ENCODE results near the gene SLF2.
A peak's percentile ranks its signal among the peaks of the same experiment; 100 is the strongest.

Gene SLF2

DNA sequence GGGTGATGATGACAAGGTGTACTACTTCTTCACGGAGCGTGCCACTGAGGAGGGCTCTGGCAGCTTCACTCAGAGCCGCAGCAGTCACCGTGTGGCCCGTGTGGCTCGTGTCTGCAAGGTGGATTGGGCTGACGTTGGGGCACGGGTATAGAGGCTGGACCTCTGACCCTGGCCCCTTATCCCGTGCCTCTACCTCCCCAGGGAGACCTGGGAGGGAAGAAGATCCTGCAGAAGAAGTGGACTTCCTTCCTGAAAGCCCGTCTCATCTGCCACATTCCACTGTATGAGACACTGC, 66.1 kb downstream of the SLF2 start:
- Mint-ChIP-seq H3K4me3 (no peak overlapping the region), H3K27ac (peak overlapping the region in 1 of 2 donors; percentile 21), H3K4me1 (ENCODE audit: low read depth in 2 of 2) (peaks cover 0 to 2% of the 10 kb centered on the region in 2 donors), H3K9me3 (no peaks in the 10 kb centered on the region), H3K27me3 (no peaks in the 10 kb centered on the region), H3K36me3 (ENCODE audit: insufficient read depth) (peaks cover 19% of the 10 kb centered on the region)
- DNase-seq (no peak), ATAC-seq (replicated peaks) (no peak)

DNA sequence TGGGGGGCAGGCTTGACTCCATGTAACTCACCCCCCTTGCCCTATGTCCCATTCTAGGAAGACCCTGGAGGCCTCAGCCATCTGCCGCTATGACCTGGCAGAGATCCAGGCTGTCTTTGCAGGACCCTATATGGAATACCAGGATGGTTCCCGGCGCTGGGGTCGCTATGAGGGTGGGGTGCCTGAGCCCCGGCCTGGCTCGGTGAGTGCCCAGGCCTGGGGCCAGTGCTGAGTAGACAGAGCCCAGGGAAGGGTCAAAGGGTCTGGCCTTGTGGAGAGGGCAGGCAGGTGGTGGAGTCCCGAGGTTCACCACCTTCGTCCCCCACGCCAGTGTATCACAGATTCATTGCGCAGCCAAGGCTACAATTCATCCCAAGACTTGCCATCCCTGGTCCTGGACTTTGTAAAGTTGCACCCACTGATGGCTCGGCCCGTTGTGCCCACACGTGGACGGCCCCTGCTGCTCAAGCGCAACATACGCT, 67.1 kb downstream of the SLF2 start:
- H3K27me3 Mint-ChIP-seq, result no peaks in the 10 kb centered on the region
- DNase-seq, result no peak

DNA sequence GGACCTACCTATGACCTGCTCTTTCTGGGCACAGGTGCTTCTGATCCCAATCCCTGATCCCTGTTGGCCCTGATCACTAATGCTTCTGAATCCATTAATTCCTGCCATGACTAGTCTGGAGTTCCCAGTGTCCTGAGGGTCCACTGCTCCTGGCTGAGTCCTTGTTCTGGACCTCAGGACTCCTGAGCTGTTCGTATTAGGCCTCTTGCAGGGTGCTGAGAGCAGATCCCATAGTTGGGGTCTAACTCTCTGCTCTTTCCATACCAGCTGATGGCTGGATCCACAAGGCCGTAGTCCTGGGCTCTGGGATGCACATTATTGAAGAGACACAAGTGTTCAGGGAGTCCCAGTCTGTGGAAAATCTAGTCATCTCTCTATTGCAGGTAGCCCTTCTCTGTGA, 67.5 kb downstream of the SLF2 start:
- no peaks in the 10 kb centered on the region for H3K27me3 Mint-ChIP-seq
- H3K9me3 Mint-ChIP-seq, result no peaks in the 10 kb centered on the region
- ATAC-seq (replicated peaks) (no peak), DNase-seq (no peak)
- no peak overlapping the region for H3K27ac Mint-ChIP-seq
- H3K4me1 Mint-ChIP-seq (ENCODE audit: low read depth in 2 of 2), result peaks cover 8 to 11% of the 10 kb centered on the region in 2 donors
- peaks cover 19% of the 10 kb centered on the region for H3K36me3 Mint-ChIP-seq (ENCODE audit: insufficient read depth)
- H3K4me3 Mint-ChIP-seq, result no peak overlapping the region

More for the DNA sequence above, 67.1 kb downstream of the SLF2 start:
- Mint-ChIP-seq H3K4me3 (no peak overlapping the region), H3K27ac (no peak overlapping the region), H3K4me1 (ENCODE audit: low read depth in 2 of 2) (peaks cover 7 to 9% of the 10 kb centered on the region in 2 donors), H3K36me3 (ENCODE audit: insufficient read depth) (peaks cover 19% of the 10 kb centered on the region), H3K9me3 (no peaks in the 10 kb centered on the region)
- ATAC-seq (replicated peaks), result no peak

DNA sequence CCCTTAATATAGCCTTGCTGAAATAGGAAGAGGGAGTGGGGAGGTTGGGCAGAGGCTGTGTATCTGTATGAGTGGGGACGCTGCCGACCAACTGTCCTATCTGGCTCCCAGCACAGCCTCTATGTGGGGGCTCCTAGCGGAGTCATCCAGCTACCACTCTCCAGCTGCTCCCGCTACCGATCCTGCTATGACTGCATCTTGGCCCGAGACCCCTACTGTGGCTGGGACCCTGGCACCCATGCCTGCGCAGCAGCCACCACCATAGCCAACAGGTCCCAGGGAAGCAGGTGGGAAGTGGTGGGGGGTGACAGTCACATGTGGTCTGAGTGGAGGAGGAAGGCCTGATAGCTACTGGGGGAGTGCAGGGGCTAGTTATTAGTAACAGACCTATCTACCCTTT, 67.9 kb downstream of the SLF2 start:
- Mint-ChIP-seq H3K27ac (no peak overlapping the region), H3K36me3 (ENCODE audit: insufficient read depth) (peaks cover 22% of the 10 kb centered on the region), H3K4me1 (ENCODE audit: low read depth in 2 of 2) (peaks cover 11 to 12% of the 10 kb centered on the region in 2 donors), H3K4me3 (no peak overlapping the region), H3K27me3 (no peaks in the 10 kb centered on the region), H3K9me3 (no peaks in the 10 kb centered on the region)
- DNase-seq (no peak), ATAC-seq (replicated peaks) (no peak)

DNA sequence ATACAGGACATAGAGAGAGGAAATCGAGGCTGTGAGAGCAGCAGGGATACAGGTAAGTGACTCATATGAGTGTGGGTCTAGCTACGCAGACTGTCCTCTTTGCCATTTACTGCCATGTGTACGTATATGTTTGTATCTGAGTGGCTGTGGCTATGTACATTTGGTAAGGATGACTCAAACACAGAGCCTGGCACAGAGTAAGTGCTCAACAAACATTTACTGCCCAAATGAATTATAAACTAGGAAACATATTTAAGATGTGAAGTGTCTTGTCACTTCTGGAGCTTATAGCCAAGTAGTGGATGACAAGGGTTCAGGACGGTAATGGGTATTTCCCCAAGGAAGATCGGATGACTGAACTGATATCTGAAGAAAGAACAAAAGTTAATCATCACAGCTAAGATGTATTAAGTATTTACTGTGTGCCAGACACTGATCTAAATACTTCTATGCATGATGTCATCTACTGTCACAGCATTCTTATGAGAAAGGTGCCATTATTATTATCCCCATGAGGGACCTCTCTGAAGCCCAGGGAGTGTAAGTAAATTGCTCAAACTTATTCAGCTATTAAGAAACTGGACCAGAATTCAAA, 68.5 kb downstream of the SLF2 start:
- H3K4me1 Mint-ChIP-seq (ENCODE audit: low read depth in 2 of 2), result peaks cover 11 to 14% of the 10 kb centered on the region in 2 donors
- H3K36me3 Mint-ChIP-seq (ENCODE audit: insufficient read depth), result peaks cover 22% of the 10 kb centered on the region
- DNase-seq, result no peak
- no peak for ATAC-seq (replicated peaks)
- no peak overlapping the region for H3K27ac Mint-ChIP-seq
- no peak overlapping the region for H3K4me3 Mint-ChIP-seq
- no peaks in the 10 kb centered on the region for H3K9me3 Mint-ChIP-seq
- no peaks in the 10 kb centered on the region for H3K27me3 Mint-ChIP-seq

DNA sequence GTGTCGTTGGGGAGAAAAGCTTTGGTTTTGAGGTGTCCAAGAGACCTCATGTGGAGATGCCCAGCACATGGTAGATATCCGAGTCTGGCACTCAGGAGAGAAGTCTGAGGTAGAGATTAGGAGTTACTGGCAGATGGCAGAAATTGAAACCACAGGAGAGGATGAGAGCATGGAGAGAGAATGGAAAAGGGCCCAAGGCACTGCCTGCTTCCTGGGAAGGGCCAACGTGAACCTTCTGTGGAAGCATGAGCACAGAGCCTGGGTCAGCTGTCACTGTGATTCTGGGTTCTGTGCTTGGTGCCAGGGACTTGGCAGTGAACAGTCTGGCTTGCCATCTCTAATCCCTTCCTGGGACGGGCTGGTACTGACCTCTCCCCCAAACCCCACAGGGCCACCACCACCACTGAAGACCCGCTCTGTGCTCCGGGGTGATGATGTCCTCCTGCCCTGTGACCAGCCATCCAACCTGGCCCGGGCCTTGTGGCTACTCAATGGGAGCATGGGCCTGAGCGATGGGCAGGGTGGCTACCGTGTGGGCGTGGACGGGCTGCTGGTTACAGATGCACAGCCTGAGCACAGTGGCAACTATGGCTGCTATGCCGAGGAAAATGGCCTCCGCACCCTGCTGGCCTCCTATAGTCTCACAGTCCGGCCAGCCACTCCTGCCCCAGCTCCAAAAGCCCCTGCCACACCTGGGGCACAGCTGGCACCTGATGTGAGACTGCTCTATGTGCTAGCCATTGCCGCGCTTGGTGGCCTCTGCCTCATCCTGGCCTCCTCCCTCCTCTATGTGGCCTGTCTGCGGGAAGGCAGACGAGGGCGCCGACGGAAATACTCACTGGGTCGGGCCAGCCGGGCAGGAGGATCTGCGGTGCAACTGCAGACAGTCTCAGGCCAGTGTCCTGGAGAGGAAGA, 70.4 kb downstream of the SLF2 start:
- ATAC-seq (replicated peaks), result no peak
- peaks cover 27 to 28% of the 10 kb centered on the region in 2 donors for H3K4me1 Mint-ChIP-seq (ENCODE audit: low read depth in 2 of 2)
- no peaks in the 10 kb centered on the region for H3K27me3 Mint-ChIP-seq
- no peak for DNase-seq
- no peaks in the 10 kb centered on the region for H3K9me3 Mint-ChIP-seq
- H3K27ac Mint-ChIP-seq, result no peak overlapping the region
- H3K4me3 Mint-ChIP-seq, result no peak overlapping the region
- H3K36me3 Mint-ChIP-seq (ENCODE audit: insufficient read depth), result peaks cover 22% of the 10 kb centered on the region

DNA sequence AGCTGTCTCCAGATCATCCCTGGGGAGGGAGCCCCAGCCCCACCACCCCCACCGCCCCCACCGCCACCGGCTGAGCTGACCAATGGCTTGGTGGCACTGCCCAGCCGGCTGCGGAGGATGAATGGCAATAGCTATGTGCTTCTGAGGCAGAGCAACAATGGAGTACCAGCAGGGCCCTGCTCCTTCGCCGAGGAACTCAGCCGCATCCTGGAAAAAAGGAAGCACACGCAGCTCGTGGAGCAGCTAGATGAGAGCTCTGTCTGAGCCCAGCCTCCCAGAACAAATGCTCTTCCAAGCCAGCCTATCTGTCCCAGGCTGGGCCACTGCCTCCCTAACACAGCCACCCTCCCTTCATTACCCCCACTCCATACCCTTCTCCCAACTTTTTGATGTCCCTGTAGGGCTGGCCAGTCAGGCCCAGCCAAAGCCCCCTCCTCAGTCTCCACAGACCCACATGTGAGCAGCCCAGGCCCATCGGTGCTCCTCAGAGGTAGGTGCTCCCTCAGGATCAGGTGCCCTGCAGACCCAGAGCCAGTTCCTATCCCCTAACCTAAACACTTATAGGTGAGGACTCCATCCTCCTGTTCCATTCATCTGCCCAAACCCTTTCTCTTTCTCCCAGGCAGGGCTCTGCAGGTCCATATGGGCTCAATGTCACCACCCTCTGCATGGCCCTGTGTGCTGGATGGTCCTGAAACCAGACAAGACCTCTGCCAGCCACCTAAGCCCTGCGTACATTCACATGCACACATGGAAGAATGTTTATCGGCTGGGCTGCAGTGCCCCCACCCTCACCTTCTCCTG, 71.3 kb downstream of the SLF2 start:
- Mint-ChIP-seq H3K4me3 (no peak overlapping the region), H3K27ac (no peak overlapping the region), H3K4me1 (ENCODE audit: low read depth in 2 of 2) (peaks cover 27 to 28% of the 10 kb centered on the region in 2 donors), H3K36me3 (ENCODE audit: insufficient read depth) (peaks cover 22% of the 10 kb centered on the region), H3K9me3 (no peaks in the 10 kb centered on the region), H3K27me3 (no peaks in the 10 kb centered on the region)
- no peak for DNase-seq
- no peak for ATAC-seq (replicated peaks)

DNA sequence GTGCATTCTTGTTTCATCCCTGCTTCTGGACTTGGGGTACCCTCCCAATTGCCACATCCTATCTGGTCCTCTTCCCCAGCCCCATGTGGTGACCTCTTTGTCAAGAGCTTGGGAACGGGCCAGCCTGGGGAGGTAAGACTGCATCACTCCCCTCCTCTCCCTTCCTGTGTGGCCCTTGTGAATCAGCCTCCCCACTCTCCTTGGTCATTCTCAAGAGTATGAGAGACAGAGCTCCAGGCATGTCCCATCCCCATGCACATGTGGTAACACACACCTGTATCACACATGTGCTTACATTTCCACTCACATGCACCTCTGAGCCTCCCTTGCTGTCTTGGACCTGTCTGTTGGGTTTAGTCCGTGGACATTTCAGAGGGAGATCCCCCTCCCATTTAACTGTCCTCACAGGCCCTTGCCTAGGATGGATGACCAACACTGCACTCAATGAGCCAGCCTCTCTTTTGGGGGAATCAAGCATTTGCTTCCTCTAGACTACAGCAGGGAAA, 72.0 kb downstream of the SLF2 start:
- no peaks in the 10 kb centered on the region for H3K27me3 Mint-ChIP-seq
- no peak overlapping the region for H3K27ac Mint-ChIP-seq
- no peaks in the 10 kb centered on the region for H3K9me3 Mint-ChIP-seq
- DNase-seq (no peak), ATAC-seq (replicated peaks) (no peak)
- peaks cover 27 to 28% of the 10 kb centered on the region in 2 donors for H3K4me1 Mint-ChIP-seq (ENCODE audit: low read depth in 2 of 2)
- H3K36me3 Mint-ChIP-seq (ENCODE audit: insufficient read depth), result peaks cover 22% of the 10 kb centered on the region
- no peak overlapping the region for H3K4me3 Mint-ChIP-seq

DNA sequence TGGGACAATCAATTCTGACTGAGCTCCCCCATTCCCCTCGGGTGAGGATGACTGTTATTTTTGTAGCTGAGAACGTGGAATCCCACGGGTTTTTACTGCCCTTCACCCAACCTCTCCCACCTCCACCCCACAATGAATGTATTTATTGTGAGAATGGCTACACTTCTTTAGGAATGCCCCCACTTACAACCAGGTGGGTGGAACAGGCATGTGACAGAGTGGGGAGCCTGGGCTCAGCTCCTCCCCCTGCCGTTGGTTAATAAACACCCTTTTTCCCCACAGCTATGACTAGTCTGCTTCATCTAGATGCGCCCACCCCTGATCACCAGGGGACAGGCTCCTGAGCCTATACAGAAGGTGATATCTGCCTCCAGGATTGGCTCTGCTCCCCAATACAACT, 72.6 kb downstream of the SLF2 start:
- peak overlapping the region; percentile 91 to 93 for H3K4me3 Mint-ChIP-seq
- no peaks in the 10 kb centered on the region for H3K27me3 Mint-ChIP-seq
- peak overlapping the region in 1 of 2 donors; percentile 51 for H3K27ac Mint-ChIP-seq
- no peaks in the 10 kb centered on the region for H3K9me3 Mint-ChIP-seq
- no peak for ATAC-seq (replicated peaks)
- DNase-seq, result no peak
- H3K4me1 Mint-ChIP-seq (ENCODE audit: low read depth in 2 of 2), result peaks cover 27 to 28% of the 10 kb centered on the region in 2 donors
- H3K36me3 Mint-ChIP-seq (ENCODE audit: insufficient read depth), result peaks cover 22% of the 10 kb centered on the region

DNA sequence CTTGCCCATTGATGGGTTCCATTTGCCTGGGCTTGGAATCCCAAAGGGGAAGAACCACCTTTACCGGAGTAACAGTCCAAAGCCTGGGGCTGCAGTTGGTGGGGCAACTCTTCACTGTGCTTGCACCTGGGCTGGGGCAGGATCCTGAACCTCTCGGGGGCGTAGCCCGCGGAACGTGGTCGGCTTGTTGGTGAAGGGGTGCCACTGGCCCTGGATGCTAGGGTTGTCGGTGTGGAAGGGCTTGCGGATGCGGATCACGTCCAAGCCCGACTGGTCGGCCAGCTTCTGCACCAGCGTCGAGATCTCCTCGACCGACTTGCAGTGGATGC, 73.8 kb downstream of the SLF2 start:
- Mint-ChIP-seq H3K36me3 (ENCODE audit: insufficient read depth) (peaks cover 21% of the 10 kb centered on the region), H3K4me3 (peak overlapping the region; percentile 91 to 93), H3K27ac (peak overlapping the region; percentile 88 to 94), H3K9me3 (no peaks in the 10 kb centered on the region), H3K4me1 (ENCODE audit: low read depth in 2 of 2) (peaks cover 27 to 31% of the 10 kb centered on the region in 2 donors), H3K27me3 (no peaks in the 10 kb centered on the region)
- ATAC-seq (replicated peaks) (no peak), DNase-seq (no peak)

DNA sequence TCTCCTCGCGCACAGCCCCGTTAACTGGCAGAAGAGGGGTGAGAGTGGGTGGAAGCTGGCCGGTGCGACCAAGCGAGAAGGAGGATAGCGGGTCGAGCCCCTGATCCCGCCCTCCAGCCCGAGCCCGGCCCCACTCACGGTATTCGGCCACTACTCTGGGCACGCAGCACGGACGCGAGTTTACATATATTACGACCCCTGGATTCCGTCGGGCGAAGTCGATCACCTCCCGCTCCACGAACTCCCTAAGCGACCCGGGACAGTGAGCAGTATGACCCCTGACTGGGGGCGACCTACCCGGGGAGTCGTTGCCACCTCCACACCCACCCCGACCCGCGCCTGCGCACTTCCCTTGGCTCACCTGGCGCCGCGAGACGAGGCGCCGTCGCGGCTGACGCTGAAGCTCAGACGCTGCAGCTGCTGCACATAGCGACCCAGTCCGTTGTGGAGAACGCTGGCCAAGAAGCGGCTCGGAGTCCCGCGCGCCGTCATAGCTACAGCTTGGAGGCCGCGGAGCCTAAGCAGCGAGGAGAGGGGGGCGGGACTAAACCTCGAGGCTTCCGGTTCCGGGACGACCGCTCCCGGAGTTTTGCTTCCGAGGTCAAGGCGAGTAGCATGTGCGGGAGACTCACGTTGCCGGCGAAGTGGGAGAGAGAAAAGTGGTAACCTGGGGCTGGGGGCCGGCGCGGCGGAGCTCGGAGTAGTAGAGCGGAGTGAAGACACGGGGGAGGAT, 74.4 kb downstream of the SLF2 start, which contains the start of the genes MRPL43 and TWNK:
Gene MRPL43 (minus strand): TSS at position 546 of the 733 bp plus-strand sequence. CDS start 54 bp downstream, at position 492.
Gene TWNK (plus strand): TSS at position 592 of the 733 bp plus-strand sequence. CDS start 668 bp downstream, outside the sequence.
- Mint-ChIP-seq H3K27ac (peak within 1 kb of the TSS; percentile 88 to 94), H3K4me3 (peak within 1 kb of the TSS; percentile 91 to 93), H3K27me3 (no peaks in the 10 kb centered on the region), H3K9me3 (no peaks in the 10 kb centered on the region), H3K4me1 (ENCODE audit: low read depth in 2 of 2) (peaks cover 27 to 31% of the 10 kb centered on the region in 2 donors), H3K36me3 (ENCODE audit: insufficient read depth) (peaks cover 17% of the 10 kb centered on the region)
- peak; percentile 97 for ATAC-seq (replicated peaks)
- DNase-seq, result peak; percentile 80 to 81 (median 80)

DNA sequence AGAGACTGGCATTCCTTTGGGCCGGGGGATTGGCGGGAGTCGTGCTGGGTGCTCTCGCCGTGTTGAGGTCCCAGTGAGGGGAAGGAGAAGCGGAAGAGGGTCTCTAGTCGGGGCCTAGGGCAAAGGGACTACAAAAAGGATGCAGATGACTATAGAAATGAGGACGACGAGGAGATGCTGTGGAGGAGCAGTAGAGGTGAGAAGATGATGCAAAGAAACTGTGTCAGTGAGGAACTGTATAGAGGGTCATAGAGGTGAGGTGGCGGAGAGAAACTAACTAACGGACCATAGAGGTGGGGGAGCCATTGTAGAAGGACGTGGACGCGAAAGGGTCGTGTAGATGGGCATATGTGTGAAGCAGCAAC, 74.9 kb downstream of the SLF2 start:
- ATAC-seq (replicated peaks), result peak; percentile 3
- Mint-ChIP-seq H3K27ac (peak overlapping the region; percentile 88 to 94), H3K27me3 (no peaks in the 10 kb centered on the region), H3K9me3 (no peaks in the 10 kb centered on the region), H3K36me3 (ENCODE audit: insufficient read depth) (peaks cover 20% of the 10 kb centered on the region), H3K4me1 (ENCODE audit: low read depth in 2 of 2) (peaks cover 27 to 31% of the 10 kb centered on the region in 2 donors), H3K4me3 (peak overlapping the region; percentile 91 to 93)
- DNase-seq, result no peak
